Activated naive CD4-positive, alpha-beta T cell treated with anti-CD3 and anti-CD28 coated beads for 36 hours (primary cell): ENCODE data around the gene KAT6B. TPM values are rescaled to one million over a fixed set of nuclear protein-coding genes. Genes with fewer than 3 reads are reported as not detected.

Source experiments
- CTCF ChIA-PET: fragments of 350-600 bp; sonication (Branson Sonifier 250); formaldehyde crosslinking; loops from one replicate; lab custom pipeline; 2021; ENCODE audit warnings: antibody characterized with exemption; lab: Charles Lee
- DNase-seq: peaks from one replicate; pipeline ENCODE4 v3.0.0-alpha.2; 2020
- H3K27ac Mint-ChIP-seq: one replicate; pipeline ENCODE4 v1.8.0; 2021; ENCODE audit warnings: mild to moderate bottlenecking, mixed read lengths
- H3K27me3 Mint-ChIP-seq: one replicate; pipeline ENCODE4 v1.8.0; 2021; ENCODE audit warnings: low read depth, mixed read lengths
- H3K36me3 Mint-ChIP-seq: one replicate; pipeline ENCODE4 v1.8.0; 2021; ENCODE audit warnings: low read depth, mixed read lengths
- H3K4me1 Mint-ChIP-seq: one replicate; pipeline ENCODE4 v1.8.0; 2021; ENCODE audit warnings: low read depth, mixed read lengths
- H3K4me3 Mint-ChIP-seq: one replicate; pipeline ENCODE4 v1.8.0; 2021; ENCODE audit warnings: mild to moderate bottlenecking, moderate library complexity, mixed read lengths
- H3K9me3 Mint-ChIP-seq: one replicate; pipeline ENCODE4 v1.8.0; 2021; ENCODE audit warnings: mixed read lengths
- intact Hi-C: fragments of 100-400 bp; cut with micrococcal nuclease; formaldehyde crosslinking; loops from one replicate; pipeline ENCODE4 v1.15.1; 2023
- total RNA-seq, 2 experiments: library from RNA; stranded (reverse); gene quantifications; one replicate each; pipeline ENCODE4 v1.2.3, GENCODE V29; 2021

Gene KAT6B
- total RNA-seq, 2 experiments from 2014 or later = 17.3 to 17.9 TPM

GRCh38 chr10:74896788-74897527, 70.6 kb downstream of the KAT6B start:
- H3K4me3 Mint-ChIP-seq = no peak overlapping the region
- intact Hi-C loops = loop anchor here (5.0 kb wide), 1 partner anchor 400 kb away; no protein-coding TSS in a partner anchor
- H3K9me3 Mint-ChIP-seq = no peaks in the 10 kb centered on the region
- no peaks in the 10 kb centered on the region for H3K27me3 Mint-ChIP-seq
- peaks cover 56% of the 10 kb centered on the region for H3K4me1 Mint-ChIP-seq
- CTCF ChIA-PET = interaction anchor here (1.3 kb wide), 1 partner anchor 34 kb away, joined by 4 read pairs; no protein-coding TSS in a partner anchor
- no peak overlapping the region for H3K27ac Mint-ChIP-seq
- no peak for DNase-seq
- H3K36me3 Mint-ChIP-seq = no peaks in the 10 kb centered on the region

DNA sequence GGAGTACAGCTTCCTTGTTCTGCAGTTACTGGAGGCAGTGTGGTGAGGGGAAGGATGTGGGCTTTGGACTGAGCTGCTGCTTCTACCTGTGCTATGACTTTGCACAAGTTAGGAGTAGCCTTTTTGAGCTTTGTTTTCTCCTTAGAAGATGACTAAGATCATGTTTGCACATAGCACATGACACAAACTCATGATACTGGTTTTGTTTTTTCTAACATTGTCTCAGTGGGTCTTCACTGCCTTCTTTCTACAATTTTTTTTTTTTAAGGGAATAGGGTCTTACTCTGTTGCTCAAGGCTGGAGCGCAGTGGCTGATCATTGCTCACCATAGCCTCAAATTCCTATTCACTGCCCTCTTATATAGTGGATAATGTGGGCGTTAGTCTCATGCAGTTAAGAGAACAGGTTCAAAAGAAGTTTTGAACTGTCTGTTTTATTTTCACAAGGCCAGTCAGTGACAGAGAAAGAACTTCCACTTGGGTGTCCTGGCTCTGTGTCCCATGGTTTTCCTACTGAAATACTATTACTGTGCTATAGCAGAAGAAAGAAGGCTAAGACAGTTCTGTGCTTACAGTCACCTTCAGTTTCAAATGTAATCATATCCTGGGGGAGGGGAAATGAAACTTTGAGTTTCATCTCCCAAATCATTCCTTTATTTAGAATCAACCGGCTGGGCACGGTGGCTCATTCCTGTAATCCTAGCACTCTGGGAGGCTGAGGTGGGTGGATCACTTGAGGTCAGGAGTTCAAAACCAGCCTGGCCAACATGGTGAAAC, 72.0 kb downstream of the KAT6B start:
- Mint-ChIP-seq H3K4me3 (no peak overlapping the region), H3K36me3 (no peaks in the 10 kb centered on the region), H3K27me3 (no peaks in the 10 kb centered on the region), H3K27ac (peak overlapping the region; percentile 46), H3K9me3 (no peaks in the 10 kb centered on the region), H3K4me1 (peaks cover 57% of the 10 kb centered on the region)
- CTCF ChIA-PET = interaction anchor here (0.6 to 1.3 kb wide), 3 partner anchors 8 to 577 kb away, joined by 3 to 4 read pairs (median 4); no protein-coding TSS in a partner anchor
- intact Hi-C loops = loop anchor here (1.0 to 5.0 kb wide), 4 partner anchors 27 to 399 kb away; partner anchors contain the start of gene KAT6B
- peak; percentile 70 for DNase-seq

- H3K4me1 Mint-ChIP-seq = peaks cover 60% of the 10 kb centered on the region
- CTCF ChIA-PET = interaction anchor here (0.9 kb wide), 1 partner anchor 16 kb away, joined by 3 read pairs; no protein-coding TSS in a partner anchor
These were observed 73.9 kb downstream of the KAT6B start for GRCh38 chr10:74900297-74900696.

DNA sequence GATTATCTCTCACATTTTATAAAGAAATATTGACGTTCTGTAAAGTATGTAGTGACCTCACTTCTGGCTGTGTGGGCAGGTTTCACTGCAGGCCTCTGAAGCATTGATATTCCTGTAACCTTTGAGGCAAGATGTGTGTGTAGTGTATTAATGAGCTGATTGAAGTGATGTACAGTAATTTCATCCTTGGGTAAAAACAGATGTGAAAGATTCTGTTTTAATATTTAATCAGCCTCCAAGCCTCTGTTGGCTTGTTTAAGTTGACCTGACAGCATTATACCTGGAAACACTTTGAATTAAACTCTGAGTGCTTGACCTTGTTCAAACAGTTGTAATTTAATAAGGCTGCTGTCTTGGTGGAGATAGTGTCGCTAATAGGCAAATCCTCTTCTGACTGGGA, 74.9 kb downstream of the KAT6B start:
- DNase-seq = peak; percentile 18
- H3K9me3 Mint-ChIP-seq = no peaks in the 10 kb centered on the region
- intact Hi-C loops = no loop called here
- peaks cover 55% of the 10 kb centered on the region for H3K4me1 Mint-ChIP-seq
- no peak overlapping the region for H3K4me3 Mint-ChIP-seq
- CTCF ChIA-PET = no interaction called here
- no peaks in the 10 kb centered on the region for H3K27me3 Mint-ChIP-seq
- H3K36me3 Mint-ChIP-seq = no peaks in the 10 kb centered on the region
- H3K27ac Mint-ChIP-seq = no peak overlapping the region

More at GRCh38 chr10:74900297-74900696, 73.9 kb downstream of the KAT6B start:
- H3K36me3 Mint-ChIP-seq = no peaks in the 10 kb centered on the region
- no peak overlapping the region for H3K4me3 Mint-ChIP-seq
- no peaks in the 10 kb centered on the region for H3K9me3 Mint-ChIP-seq
- H3K27ac Mint-ChIP-seq = peak overlapping the region; percentile 39
- no peaks in the 10 kb centered on the region for H3K27me3 Mint-ChIP-seq
- peak; percentile 35 for DNase-seq
- intact Hi-C loops = no loop called here

GRCh38 chr10:74901867-74902450, 75.6 kb downstream of the KAT6B start:
- no peak for DNase-seq
- Mint-ChIP-seq H3K36me3 (no peaks in the 10 kb centered on the region), H3K27ac (no peak overlapping the region), H3K4me3 (no peak overlapping the region), H3K4me1 (peaks cover 52% of the 10 kb centered on the region), H3K9me3 (no peaks in the 10 kb centered on the region), H3K27me3 (no peaks in the 10 kb centered on the region)
- CTCF ChIA-PET = interaction anchor here (0.9 to 3.1 kb wide), 3 partner anchors 11 to 119 kb away, joined by 4 to 12 read pairs (median 5); no protein-coding TSS in a partner anchor
- intact Hi-C loops = no loop called here

- intact Hi-C loops = no loop called here
- no peaks in the 10 kb centered on the region for H3K9me3 Mint-ChIP-seq
- H3K36me3 Mint-ChIP-seq = no peaks in the 10 kb centered on the region
- H3K4me3 Mint-ChIP-seq = no peak overlapping the region
- DNase-seq = no peak
- H3K4me1 Mint-ChIP-seq = peaks cover 40% of the 10 kb centered on the region
- H3K27me3 Mint-ChIP-seq = no peaks in the 10 kb centered on the region
- no peak overlapping the region for H3K27ac Mint-ChIP-seq
- CTCF ChIA-PET = interaction anchor here (0.7 to 3.1 kb wide), 2 partner anchors 9 to 33 kb away, joined by 3 to 12 read pairs; no protein-coding TSS in a partner anchor
These were observed 77.1 kb downstream of the KAT6B start for GRCh38 chr10:74903491-74903890.

DNA sequence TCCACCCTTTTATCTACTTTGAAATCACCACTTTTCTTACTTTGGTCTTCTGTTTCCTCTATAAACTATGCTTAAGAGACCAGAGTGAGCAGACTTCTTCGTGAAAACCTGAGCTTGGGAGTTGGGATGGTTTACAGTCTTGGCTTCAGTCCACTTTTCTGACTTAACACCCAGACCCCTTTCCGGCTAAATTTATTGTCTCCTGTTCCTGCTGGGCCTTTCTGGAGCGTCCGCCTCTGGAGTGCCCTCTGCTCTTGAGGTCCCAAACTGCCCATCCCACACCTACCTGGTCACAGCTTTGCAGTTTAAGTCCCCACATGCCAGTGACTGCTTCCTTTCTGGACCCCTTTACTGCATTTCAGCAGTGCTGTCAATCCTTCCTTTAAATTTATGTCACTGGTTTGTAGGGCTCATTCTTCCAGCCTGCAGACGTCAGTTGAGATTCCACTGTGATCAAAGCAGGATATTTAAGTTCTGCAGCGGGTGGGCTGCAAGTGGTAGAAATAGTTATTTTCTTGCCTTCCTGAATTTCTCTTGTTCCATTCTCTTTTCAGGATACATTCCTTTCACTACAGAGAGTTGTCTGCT, 80.3 kb downstream of the KAT6B start:
- Mint-ChIP-seq H3K9me3 (no peaks in the 10 kb centered on the region), H3K27ac (no peak overlapping the region)

DNA sequence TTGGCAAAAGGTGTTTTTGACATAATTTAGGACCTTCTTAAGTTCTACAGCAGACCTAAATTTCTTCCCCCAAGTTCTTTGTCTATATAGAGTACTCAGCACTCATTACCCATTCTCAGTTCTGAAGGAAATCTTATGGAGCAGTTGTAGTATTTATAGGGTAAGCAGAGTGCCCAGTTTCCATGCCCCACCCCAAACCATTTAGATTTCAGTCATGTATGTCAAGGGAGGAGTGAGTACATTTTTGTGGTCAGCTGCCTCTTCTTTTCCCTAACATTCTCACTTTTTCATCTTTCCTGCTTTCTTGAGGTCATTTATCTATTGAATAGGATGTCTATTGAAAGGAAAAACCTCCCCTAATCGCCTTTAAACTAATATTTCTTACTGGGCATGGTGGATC, 83.3 kb downstream of the KAT6B start:
- H3K27me3 Mint-ChIP-seq = no peaks in the 10 kb centered on the region
- no peaks in the 10 kb centered on the region for H3K36me3 Mint-ChIP-seq
- H3K4me1 Mint-ChIP-seq = peaks cover 42% of the 10 kb centered on the region
- no peak for DNase-seq
- no peak overlapping the region for H3K4me3 Mint-ChIP-seq
- H3K27ac Mint-ChIP-seq = no peak overlapping the region
- intact Hi-C loops = no loop called here
- CTCF ChIA-PET = interaction anchor here (0.6 to 0.7 kb wide), 2 partner anchors 111 to 1698 kb away, joined by 3 to 4 read pairs; no protein-coding TSS in a partner anchor
- no peaks in the 10 kb centered on the region for H3K9me3 Mint-ChIP-seq

More for the DNA sequence above, 80.3 kb downstream of the KAT6B start:
- H3K4me1 Mint-ChIP-seq = peaks cover 37% of the 10 kb centered on the region
- H3K27me3 Mint-ChIP-seq = no peaks in the 10 kb centered on the region
- H3K36me3 Mint-ChIP-seq = no peaks in the 10 kb centered on the region
- CTCF ChIA-PET = no interaction called here
- intact Hi-C loops = no loop called here
- H3K4me3 Mint-ChIP-seq = no peak overlapping the region
- no peak for DNase-seq

DNA sequence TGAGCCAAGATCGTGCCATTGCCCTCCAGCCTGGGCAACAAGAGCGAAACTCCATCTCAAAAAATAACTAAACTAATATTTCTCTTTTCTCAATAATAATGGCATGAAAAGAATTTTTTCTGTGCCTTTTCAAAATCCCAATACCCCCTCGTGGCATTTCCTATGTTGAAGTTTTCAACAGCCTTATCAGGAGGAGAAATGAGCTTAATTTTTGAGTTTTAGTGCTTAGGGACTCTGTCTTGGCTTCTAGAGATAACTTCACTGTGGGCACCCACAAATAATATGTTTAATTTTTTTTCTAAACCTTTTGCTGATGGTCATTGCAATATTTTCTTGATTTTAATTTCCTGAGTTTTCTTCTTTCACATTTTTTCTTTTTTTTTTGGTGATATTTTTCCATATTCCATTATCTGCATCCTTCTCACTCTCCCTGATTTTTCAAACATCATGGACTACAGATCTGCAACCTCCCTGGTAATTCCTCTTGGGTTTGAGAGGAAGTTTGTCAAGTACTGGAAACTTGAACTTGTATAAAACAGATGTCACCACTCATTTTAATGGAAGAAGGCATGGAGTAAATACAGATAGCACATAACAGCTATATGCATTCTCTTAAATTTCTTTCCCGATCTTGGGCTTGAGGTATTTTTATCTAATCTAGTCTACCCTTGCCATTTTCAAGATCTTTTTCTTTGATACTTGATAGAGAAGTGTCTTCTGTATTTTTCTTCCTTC, 84.0 kb downstream of the KAT6B start:
- Mint-ChIP-seq H3K4me3 (no peak overlapping the region), H3K27me3 (no peaks in the 10 kb centered on the region), H3K27ac (no peak overlapping the region), H3K4me1 (peaks cover 44% of the 10 kb centered on the region), H3K9me3 (no peaks in the 10 kb centered on the region), H3K36me3 (no peaks in the 10 kb centered on the region)
- intact Hi-C loops = no loop called here
- CTCF ChIA-PET = interaction anchor here (0.5 to 0.7 kb wide), 2 partner anchors 22 to 110 kb away, joined by 3 to 4 read pairs; no protein-coding TSS in a partner anchor
- no peak for DNase-seq

DNA sequence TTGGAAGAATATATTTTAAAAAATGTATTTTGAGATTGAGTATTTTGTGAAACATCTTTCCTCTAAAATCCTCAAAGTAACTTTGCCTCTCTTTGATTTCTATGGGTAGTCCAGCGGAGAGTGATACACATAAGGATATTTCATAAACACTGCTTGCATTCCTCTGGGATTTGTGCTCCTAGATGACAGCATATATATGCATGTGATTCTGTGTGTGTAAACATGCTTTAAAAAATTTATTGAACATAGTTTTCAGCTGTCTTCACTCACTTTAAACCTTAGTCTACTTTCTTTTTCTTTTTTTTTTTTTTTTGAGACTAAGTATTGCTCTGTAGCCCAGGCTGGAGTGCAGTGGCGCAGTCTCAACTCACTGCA, 84.6 kb downstream of the KAT6B start:
- H3K36me3 Mint-ChIP-seq = no peaks in the 10 kb centered on the region
- H3K9me3 Mint-ChIP-seq = no peaks in the 10 kb centered on the region
- no peaks in the 10 kb centered on the region for H3K27me3 Mint-ChIP-seq
- CTCF ChIA-PET = interaction anchor here (0.5 to 0.8 kb wide), 2 partner anchors 23 to 111 kb away, joined by 3 read pairs; no protein-coding TSS in a partner anchor
- no peak overlapping the region for H3K4me3 Mint-ChIP-seq
- H3K27ac Mint-ChIP-seq = no peak overlapping the region
- DNase-seq = no peak
- peaks cover 45% of the 10 kb centered on the region for H3K4me1 Mint-ChIP-seq
- intact Hi-C loops = no loop called here

DNA sequence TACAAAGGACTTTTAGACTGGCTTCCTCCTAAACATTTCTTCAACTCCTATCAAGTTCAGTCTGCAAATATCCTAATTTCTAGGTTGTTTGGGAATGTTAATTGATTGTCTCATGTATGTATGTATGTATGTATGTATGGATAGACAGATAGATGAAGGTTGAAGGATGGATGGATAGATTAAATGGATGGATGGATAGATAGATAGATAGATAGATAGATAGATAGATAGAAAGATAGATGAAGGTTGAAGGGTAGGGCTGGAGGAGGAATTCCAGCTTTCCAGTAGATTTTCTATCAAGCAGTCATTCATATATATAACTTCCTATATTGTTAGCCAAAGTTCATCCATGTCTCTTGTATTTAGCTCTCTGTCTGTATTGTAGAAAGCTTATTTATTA, 85.8 kb downstream of the KAT6B start:
- CTCF ChIA-PET = interaction anchor here (1.0 to 2.1 kb wide), 2 partner anchors 9 to 958 kb away, joined by 3 to 12 read pairs; no protein-coding TSS in a partner anchor
- no peaks in the 10 kb centered on the region for H3K36me3 Mint-ChIP-seq
- no peak overlapping the region for H3K27ac Mint-ChIP-seq
- H3K27me3 Mint-ChIP-seq = no peaks in the 10 kb centered on the region
- intact Hi-C loops = no loop called here
- no peak overlapping the region for H3K4me3 Mint-ChIP-seq
- H3K4me1 Mint-ChIP-seq = peaks cover 40% of the 10 kb centered on the region
- H3K9me3 Mint-ChIP-seq = no peaks in the 10 kb centered on the region
- no peak for DNase-seq
